H1 (cell line): ENCODE data around the gene PAXX. TPM values are rescaled to one million over a fixed set of nuclear protein-coding genes. Genes with fewer than 3 reads are reported as not detected.

Experiments
- ATF2 ChIP-seq: IDR thresholded peaks from 2 replicates; pipeline ENCODE4 v1.6.1; 2012; ENCODE audit warnings: low read length, inconsistent platforms
- CBX5 ChIP-seq: fragments of 300-800, 300-1000 bp; sonication (generic); IDR thresholded peaks from 2 replicates; pipeline ENCODE4 v1.7.1; 2016; ENCODE audit warnings: antibody characterized with exemption, low read length, low read depth
- CTBP2 ChIP-seq: IDR thresholded peaks from 2 replicates; pipeline ENCODE4 v1.7.0; 2011; ENCODE audit warnings: borderline replicate concordance, mild to moderate bottlenecking, moderate library complexity, mixed read lengths, low read length; ENCODE audit not compliant: insufficient read depth, insufficient read length
- E2F6 ChIP-seq: IDR thresholded peaks from 2 replicates; pipeline ENCODE4 v1.6.1; 2012; ENCODE audit warnings: inconsistent platforms
- EZH2 ChIP-seq: fragments of 200-600 bp; sonication (generic); IDR thresholded peaks from 2 replicates; pipeline ENCODE4 v1.7.1; 2012; ENCODE audit warnings: low read depth, mild to moderate bottlenecking, moderate library complexity, low read length, inconsistent platforms; ENCODE audit not compliant: severe bottlenecking
- JUN ChIP-seq: IDR thresholded peaks from 2 replicates; pipeline ENCODE4 v1.6.1; 2011; ENCODE audit warnings: low read depth, mild to moderate bottlenecking, improper control_type of control experiment, low read length
- MAFK ChIP-seq: IDR thresholded peaks from 2 replicates; pipeline ENCODE4 v1.6.1; 2012; ENCODE audit warnings: low read depth, mild to moderate bottlenecking, improper control_type of control experiment, low read length
- POU5F1 ChIP-seq: IDR thresholded peaks from 2 replicates; pipeline ENCODE4 v1.6.1; 2011; ENCODE audit warnings: low read depth, mild to moderate bottlenecking, low read length, moderate library complexity
- RFX5 ChIP-seq: IDR thresholded peaks from 2 replicates; pipeline ENCODE4 v1.6.1; 2011; ENCODE audit warnings: low read depth, low read length, improper control_type of control experiment, borderline replicate concordance
- SIN3A ChIP-seq, 2 experiments: IDR thresholded peaks in 1 of 2; conservative IDR thresholded peaks in 1 of 2; 2 replicates each; pipeline ENCODE4 v1.6.1; 2011 to 2012; ENCODE audit warnings: low read length in 2 of 2, improper control_type of control experiment in 1 of 2, low read depth in 1 of 2, mild to moderate bottlenecking in 1 of 2
- SP4 ChIP-seq: IDR thresholded peaks from 2 replicates; pipeline ENCODE4 v1.6.1; 2012; ENCODE audit warnings: low read length, inconsistent platforms
- YY1 ChIP-seq: IDR thresholded peaks from 2 replicates; pipeline ENCODE4 v1.6.1; 2011; ENCODE audit warnings: low read depth, mild to moderate bottlenecking, low read length
- polyA plus RNA-seq, 7 experiments: library from polyadenylated mRNA; depleted of rRNA in 3 of 7; stranded (reverse) in 5 of 7; unstranded in 2 of 7; fragments of >200 nt in 5 of 7; fragments of 200-250 nt in 2 of 7; gene quantifications; 1 replicate in 5 of 7; 2 replicates in 1 of 7; 4 replicates in 1 of 7; pipeline versions ENCODE4 v1.2.1 to v1.2.3, GENCODE V29; 2011 to 2013; ENCODE audit warnings: missing spikeins in 2 of 7, mixed read lengths in 2 of 7
- total RNA-seq: library from RNA; stranded (reverse); fragmentation: NEBNext Ultra II Directional; extraction: Animal tissue kit (Norgen Biotek cat#: 25700); gene quantifications from 2 replicates; pipeline ENCODE4 v1.2.1, GENCODE V29; 2021

Gene PAXX
- total and polyA plus RNA-seq, 2 of the 8 experiments (the other 6 are each of a cell fraction or from before 2014, with no cell fraction given) = 43.4 to 45.9 TPM

DNA sequence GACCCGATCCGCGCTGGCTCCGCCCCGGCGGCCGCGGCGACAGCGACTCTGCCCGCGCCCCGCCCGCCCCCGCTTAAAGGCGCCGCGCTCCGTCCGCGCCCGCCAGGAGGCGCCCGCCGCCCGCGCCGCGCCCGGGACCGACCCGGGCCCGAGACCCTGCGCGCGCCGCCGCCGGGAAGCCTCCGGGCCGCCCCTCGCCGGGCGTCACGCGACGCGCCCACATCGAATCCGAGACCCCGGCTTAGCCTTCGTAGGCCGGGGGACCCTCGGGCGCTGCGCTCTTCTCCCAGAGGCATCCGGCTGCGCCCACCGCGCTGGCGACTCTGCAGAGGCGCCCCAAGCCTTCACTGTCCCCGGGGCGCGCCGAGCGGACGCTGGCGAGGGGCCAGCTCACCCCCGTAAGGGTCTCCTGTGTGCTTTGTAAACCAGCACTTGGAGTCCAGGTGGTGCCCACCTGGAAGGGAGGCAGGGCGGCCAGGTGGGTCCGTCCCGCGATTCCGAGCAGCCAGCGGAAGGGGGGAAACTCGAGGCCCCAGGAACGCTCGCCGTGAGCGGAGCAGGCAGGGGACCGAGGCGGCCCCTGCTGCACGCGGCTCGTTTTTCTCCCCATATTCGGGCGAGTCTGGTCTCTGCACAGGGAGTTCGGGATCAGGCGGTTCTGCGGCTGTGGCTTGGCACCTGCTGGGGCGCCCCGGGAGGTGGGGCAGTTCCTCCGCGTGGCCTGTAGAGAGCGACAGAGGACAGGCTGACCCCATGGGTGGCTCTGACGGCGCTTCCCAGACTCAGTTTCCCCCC, 36.2 kb downstream of the PAXX start (continued):
- TF ChIP-seq E2F6 (peak; percentile 58), YY1 (no peak), EZH2 (peak; percentile 8), POU5F1 (no peak), ATF2 (no peak), SP4 (no peak), SIN3A (conservative IDR thresholded peaks at IDR 0.05 in 1 of 2, IDR thresholded peaks at IDR 0.05 in 1 of 2; ENCODE audit: low read depth in 1 of 2, low read length in 2 of 2) (no peak; a peak in 1 of 4 replicates), MAFK (no peak), RFX5 (no peak), JUN (no peak), CBX5 (no peak), CTBP2 (no peak)
